Measurements from ENCODE around the gene RFFL. TPM values are rescaled to one million over a fixed set of nuclear protein-coding genes. Genes with fewer than 3 reads are reported as not detected.
"Not testable (repeated sequence)": the region's sequence is repeated elsewhere in the genome, so short reads cannot be mapped to it uniquely, and the experiment has no call there.

RFFL gene
- total RNA-seq, 4 donors from 2014 or later = 51.1 to 145 (median 96.1) TPM

DNA sequence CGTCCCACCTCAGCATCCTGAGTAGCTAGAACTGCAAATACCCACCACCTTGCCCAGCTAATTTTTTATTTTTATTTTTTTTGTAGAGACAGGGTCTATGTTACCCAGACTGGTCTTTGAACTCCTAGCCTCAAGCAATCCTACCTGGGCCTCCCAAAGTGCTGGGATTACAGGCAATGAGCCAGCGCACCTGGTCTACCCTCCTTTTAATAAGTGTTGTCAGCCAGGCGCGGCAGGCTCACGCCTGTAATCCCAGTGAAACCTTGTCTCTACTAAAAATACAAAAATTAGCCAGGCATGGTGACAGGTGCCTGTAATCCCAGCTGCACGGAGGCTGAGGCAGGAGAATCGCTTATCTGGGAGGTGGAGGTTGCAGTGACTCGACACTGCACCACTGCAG, 19.3 kb downstream of the RFFL start:
- Histone ChIP-seq H3K27ac (peak overlapping the region in 1 of 3 donors; percentile 1), H3K4me1 (peaks cover 12 to 19% of the 10 kb centered on the region in 2 donors), H3K27me3 (no peaks in the 10 kb centered on the region), H3K36me3 (no peaks in the 10 kb centered on the region), H3K9me3 (no peaks in the 10 kb centered on the region), H3K4me3 (replicated peaks in 1 of 3) (no peak overlapping the region)
- no peak for TF ChIP-seq POLR2A (IDR thresholded peaks at IDR 0.05)
- TF ChIP-seq, protein P1, sequence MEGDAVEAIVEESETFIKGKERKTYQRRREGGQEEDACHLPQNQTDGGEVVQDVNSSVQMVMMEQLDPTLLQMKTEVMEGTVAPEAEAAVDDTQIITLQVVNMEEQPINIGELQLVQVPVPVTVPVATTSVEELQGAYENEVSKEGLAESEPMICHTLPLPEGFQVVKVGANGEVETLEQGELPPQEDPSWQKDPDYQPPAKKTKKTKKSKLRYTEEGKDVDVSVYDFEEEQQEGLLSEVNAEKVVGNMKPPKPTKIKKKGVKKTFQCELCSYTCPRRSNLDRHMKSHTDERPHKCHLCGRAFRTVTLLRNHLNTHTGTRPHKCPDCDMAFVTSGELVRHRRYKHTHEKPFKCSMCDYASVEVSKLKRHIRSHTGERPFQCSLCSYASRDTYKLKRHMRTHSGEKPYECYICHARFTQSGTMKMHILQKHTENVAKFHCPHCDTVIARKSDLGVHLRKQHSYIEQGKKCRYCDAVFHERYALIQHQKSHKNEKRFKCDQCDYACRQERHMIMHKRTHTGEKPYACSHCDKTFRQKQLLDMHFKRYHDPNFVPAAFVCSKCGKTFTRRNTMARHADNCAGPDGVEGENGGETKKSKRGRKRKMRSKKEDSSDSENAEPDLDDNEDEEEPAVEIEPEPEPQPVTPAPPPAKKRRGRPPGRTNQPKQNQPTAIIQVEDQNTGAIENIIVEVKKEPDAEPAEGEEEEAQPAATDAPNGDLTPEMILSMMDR (IDR thresholded peaks at IDR 0.05) = no peak
- WGBS, 2 donors = 84 to 88% methylated on average over 8 of the region's 8 CpGs
- intact Hi-C loops (cut with DNase I) = no loop called here
- peak; percentile 27 to 56 for DNase-seq

- Histone ChIP-seq H3K9me3 (no peaks in the 10 kb centered on the region), H3K27ac (no peak overlapping the region), H3K27me3 (no peaks in the 10 kb centered on the region), H3K36me3 (no peaks in the 10 kb centered on the region), H3K4me1 (peaks cover 7 to 19% of the 10 kb centered on the region in 2 donors), H3K4me3 (replicated peaks in 1 of 3) (no peak overlapping the region)
- no peak for DNase-seq
- TF ChIP-seq, protein P1 (IDR thresholded peaks at IDR 0.05) = no peak
- no peak for TF ChIP-seq POLR2A (IDR thresholded peaks at IDR 0.05)
- 97 to 98% methylated on average over 7 of the region's 7 CpGs for WGBS, 2 donors
- intact Hi-C loops (cut with DNase I) = no loop called here
Observed at GRCh38 chr17:35041390-35041789, 22.1 kb downstream of the RFFL start.

- H3K27ac ChIP-seq = no peak overlapping the region
- H3K4me3 ChIP-seq (replicated peaks in 1 of 3) = no peak overlapping the region
- no peaks in the 10 kb centered on the region for H3K27me3 ChIP-seq
- TF ChIP-seq POLR2A (IDR thresholded peaks at IDR 0.05) = no peak
- TF ChIP-seq, protein P1 (IDR thresholded peaks at IDR 0.05) = no peak
- H3K4me1 ChIP-seq = peaks cover 9 to 15% of the 10 kb centered on the region in 2 donors
- no peak for DNase-seq
- intact Hi-C loops (cut with DNase I) = no loop called here
- 94 to 97% methylated on average over 3 of the region's 3 CpGs for WGBS, 2 donors
- H3K9me3 ChIP-seq = no peaks in the 10 kb centered on the region
- H3K36me3 ChIP-seq = no peaks in the 10 kb centered on the region
Observed at GRCh38 chr17:35038453-35038852, 25.1 kb downstream of the RFFL start.

- no peaks in the 10 kb centered on the region for H3K9me3 ChIP-seq
- DNase-seq = no peak
- H3K27ac ChIP-seq = peak overlapping the region; percentile 50 to 77 (median 77)
- no peak for TF ChIP-seq POLR2A (IDR thresholded peaks at IDR 0.05)
- TF ChIP-seq, protein P1 (IDR thresholded peaks at IDR 0.05) = no peak
- no peaks in the 10 kb centered on the region for H3K27me3 ChIP-seq
- no peak overlapping the region for H3K4me3 ChIP-seq (replicated peaks in 1 of 3)
- peaks cover 30 to 46% of the 10 kb centered on the region in 2 donors for H3K4me1 ChIP-seq
- 100% methylated on average over 1 of the region's 1 CpG for WGBS, 2 donors
- H3K36me3 ChIP-seq = peaks cover 4 to 5% of the 10 kb centered on the region in 2 donors
- intact Hi-C loops (cut with DNase I) = no loop called here
Observed at GRCh38 chr17:35030780-35031179, 32.7 kb downstream of the RFFL start.

- no peaks in the 10 kb centered on the region for H3K9me3 ChIP-seq
- H3K27me3 ChIP-seq = no peaks in the 10 kb centered on the region
- H3K4me1 ChIP-seq = peaks cover 45 to 59% of the 10 kb centered on the region in 2 donors
- TF ChIP-seq POLR2A (IDR thresholded peaks at IDR 0.05) = no peak
- TF ChIP-seq, protein P1 (IDR thresholded peaks at IDR 0.05) = no peak
- no peak overlapping the region for H3K4me3 ChIP-seq (replicated peaks in 1 of 3)
- intact Hi-C loops (cut with DNase I) = no loop called here
- WGBS, 2 donors = 80 to 86% methylated on average over 3 of the region's 3 CpGs
- peak overlapping the region; percentile 63 to 82 (median 75) for H3K27ac ChIP-seq
- peaks cover 4 to 6% of the 10 kb centered on the region in 2 donors for H3K36me3 ChIP-seq
- no peak for DNase-seq
Observed at GRCh38 chr17:35028531-35029262, 34.8 kb downstream of the RFFL start.

GRCh38 chr17:35028097-35028496, 35.4 kb downstream of the RFFL start:
- H3K27me3 ChIP-seq; H3K9me3 ChIP-seq; DNase-seq; H3K36me3 ChIP-seq; H3K4me3 ChIP-seq (replicated peaks in 1 of 3); intact Hi-C loops (cut with DNase I): not testable (repeated sequence)
- 93 to 94% methylated on average over 4 of the region's 4 CpGs for WGBS, 2 donors
- H3K27ac ChIP-seq = peak overlapping the region; percentile 63 to 82 (median 75)
- H3K4me1 ChIP-seq = peaks cover 51 to 65% of the 10 kb centered on the region in 2 donors
